HCT116 (cell line): ENCODE measurements around the gene HMGN2. TPM values are rescaled to one million over a fixed set of nuclear protein-coding genes. Genes with fewer than 3 reads are reported as not detected.
A peak's percentile ranks its signal among the peaks of the same experiment; 100 is the strongest.

ENCODE experiments used
- ATAC-seq: fragments of 200-7000 bp; cut with Tn5 transposase; 2 replicates; pipeline ENCODE4 v1.9.1; 2020; ENCODE audit warnings: mild to moderate bottlenecking, moderate library complexity
- BruUV-seq: library from RNA; stranded (reverse); fragments of 400-500 nt; replicated peaks from 2 replicates; lab custom pipeline; 2021; lab: Mats Ljungman, UMichigan
- CTCF ChIA-PET: fragments of 300-600 bp; sonication (Branson Sonifier 250); formaldehyde crosslinking; loops from one replicate; lab custom pipeline; 2021; ENCODE audit warnings: antibody characterized with exemption; lab: Charles Lee
- POLR2A ChIA-PET: fragments of 300-600, 350-600 bp; sonication (Branson Sonifier 250); formaldehyde crosslinking; loops from one replicate; lab custom pipeline; 2021; ENCODE audit warnings: antibody characterized with exemption; lab: Charles Lee
- RAD21 ChIA-PET, 2 experiments: fragments of 300-600 bp; sonication (Branson Sonifier 250); formaldehyde crosslinking; loops; one replicate each; lab custom pipeline; 2023; ENCODE audit warnings: low total read pairs in 2 of 2; ENCODE audit not compliant: uncharacterized antibody in 2 of 2, unreplicated experiment in 2 of 2, low non-redundant PET in 1 of 2; lab: Charles Lee
- DNase-seq: peaks from one replicate; pipeline ENCODE4 v3.0.0-alpha.2; 2010; ENCODE audit warnings: low read depth, low spot score
- H2AFZ ChIP-seq: fragments of 200-600 bp; shearing (Covaris generic), sonication (generic); 2 replicates; pipeline ENCODE4 v1.6.1; 2017; ENCODE audit warnings: low read depth, mixed run types, mixed read lengths, antibody characterized with exemption, low read length; ENCODE audit not compliant: poor library complexity, severe bottlenecking
- H3K27ac ChIP-seq: 2 replicates; pipeline ENCODE4 v1.5.1; 2012; ENCODE audit warnings: low read depth, low read length
- H3K27me3 ChIP-seq: fragments of 200-600 bp; sonication (generic); 2 replicates; pipeline ENCODE4 v1.6.1; 2016; ENCODE audit warnings: mixed run types, low read length, mixed read lengths; ENCODE audit not compliant: insufficient read depth
- H3K36me3 ChIP-seq, 2 experiments: fragments of 200-500 bp in 1 of 2; fragments of 200-600 bp in 1 of 2; sonication (Bioruptor generic) in 1 of 2; sonication (generic) in 1 of 2; 2 replicates each; pipeline versions ENCODE4 v1.5.1 to v1.6.1; 2014 to 2016; ENCODE audit warnings: low read length in 2 of 2, inconsistent platforms in 1 of 2, mixed read lengths in 1 of 2, mixed run types in 1 of 2; ENCODE audit not compliant: insufficient read depth in 2 of 2, control insufficient read depth in 1 of 2
- H3K4me1 ChIP-seq, 2 experiments: fragments of 200-600 bp in 1 of 2; sonication (generic) in 1 of 2; 2 replicates each; pipeline versions ENCODE4 v1.5.1 to v1.6.1; 2012 to 2017; ENCODE audit warnings: low read length in 2 of 2, inconsistent platforms in 1 of 2, mild to moderate bottlenecking in 1 of 2, mixed read lengths in 1 of 2, mixed run types in 1 of 2, moderate library complexity in 1 of 2; ENCODE audit not compliant: insufficient read depth in 2 of 2, control insufficient read depth in 1 of 2
- H3K4me2 ChIP-seq: fragments of 200-600 bp; sonication (generic); 2 replicates; pipeline ENCODE4 v1.6.1; 2017; ENCODE audit warnings: mixed run types, low read length, mixed read lengths
- H3K4me3 ChIP-seq, 2 experiments: fragments of 200-600 bp in 1 of 2; sonication (generic) in 1 of 2; replicated peaks in 1 of 2; 2 replicates each; pipeline ENCODE4 v1.5.1; 2011 to 2016; ENCODE audit warnings: low read length in 2 of 2, control low read depth in 1 of 2, low read depth in 1 of 2, mild to moderate bottlenecking in 1 of 2, mixed read lengths in 1 of 2, mixed run types in 1 of 2
- H3K79me2 ChIP-seq: fragments of 200-600 bp; sonication (generic); 2 replicates; pipeline ENCODE4 v1.6.1; 2017; ENCODE audit warnings: mild to moderate bottlenecking, mixed run types, low read length, moderate library complexity, mixed read lengths; ENCODE audit not compliant: insufficient read depth
- H3K9ac ChIP-seq: fragments of 200-600 bp; sonication (generic); 2 replicates; pipeline ENCODE4 v1.6.1; 2016; ENCODE audit warnings: low read length, mixed read lengths
- H3K9me2 ChIP-seq: fragments of 200-600 bp; sonication (generic), shearing (Covaris generic); 2 replicates; pipeline ENCODE4 v1.6.1; 2017; ENCODE audit warnings: mixed run types, mild to moderate bottlenecking, moderate library complexity; ENCODE audit not compliant: insufficient read depth
- H3K9me3 ChIP-seq, 2 experiments: fragments of 200-500 bp in 1 of 2; fragments of 200-600 bp in 1 of 2; sonication (Bioruptor generic) in 1 of 2; sonication (generic) in 1 of 2; 2 replicates each; pipeline ENCODE4 v1.6.1; 2014 to 2017; ENCODE audit warnings: low read length in 2 of 2, mixed read lengths in 2 of 2, inconsistent platforms in 1 of 2, low read depth in 1 of 2, mild to moderate bottlenecking in 1 of 2, mixed run types in 1 of 2, moderate library complexity in 1 of 2; ENCODE audit not compliant: control insufficient read depth in 1 of 2, insufficient read depth in 1 of 2
- H4K20me1 ChIP-seq: fragments of 200-600 bp; sonication (generic), shearing (Covaris generic); 2 replicates; pipeline ENCODE4 v1.6.1; 2017; ENCODE audit warnings: mixed run types, mild to moderate bottlenecking, moderate library complexity; ENCODE audit not compliant: insufficient read depth
- ATF3 ChIP-seq: IDR thresholded peaks from 2 replicates; pipeline ENCODE4 v1.6.1; 2012
- CBX3 ChIP-seq: IDR thresholded peaks from 2 replicates; pipeline ENCODE4 v1.6.1; 2012; ENCODE audit warnings: low read depth
- CEBPB ChIP-seq: IDR thresholded peaks from 2 replicates; pipeline ENCODE4 v1.6.1; 2012; ENCODE audit warnings: low read depth
- CTCF ChIP-seq, 3 experiments: fragments of 200-600 bp in 1 of 3; sonication (generic) in 1 of 3; IDR thresholded peaks in 2 of 3; conservative IDR thresholded peaks in 1 of 3; 2 replicates each; pipeline ENCODE4 v1.5.1; 2012 to 2017; ENCODE audit warnings: low read depth in 2 of 3, low read length in 2 of 3, antibody characterized with exemption in 1 of 3, borderline replicate concordance in 1 of 3, control low read depth in 1 of 3, mild to moderate bottlenecking in 1 of 3, mixed read lengths in 1 of 3, mixed run types in 1 of 3, moderate library complexity in 1 of 3; ENCODE audit not compliant: insufficient read depth in 1 of 3
- ELF1 ChIP-seq: IDR thresholded peaks from 2 replicates; pipeline ENCODE4 v1.6.1; 2012; ENCODE audit warnings: low read depth, borderline replicate concordance
- EZH2phosphoT487 ChIP-seq: fragments of 200-600 bp; IDR thresholded peaks from 2 replicates; pipeline ENCODE4 v1.6.1; 2018; ENCODE audit warnings: antibody characterized with exemption, borderline replicate concordance
- FOSL1 ChIP-seq: IDR thresholded peaks from 2 replicates; pipeline ENCODE4 v1.6.1; 2012; ENCODE audit warnings: low read depth
- JUND ChIP-seq: IDR thresholded peaks from 2 replicates; pipeline ENCODE4 v1.6.1; 2012
- MAX ChIP-seq: IDR thresholded peaks from 2 replicates; pipeline ENCODE4 v1.6.1; 2012
- POLR2A ChIP-seq: IDR thresholded peaks from 2 replicates; pipeline ENCODE4 v1.7.0; 2011; ENCODE audit warnings: borderline replicate concordance; ENCODE audit not compliant: insufficient read depth, insufficient read length; ENCODE audit errors: extremely low read depth
- POLR2AphosphoS5 ChIP-seq: IDR thresholded peaks from 2 replicates; pipeline ENCODE4 v1.6.1; 2011; ENCODE audit warnings: mild to moderate bottlenecking, low read depth, low read length, moderate library complexity
- RAD21 ChIP-seq: IDR thresholded peaks from 2 replicates; pipeline ENCODE4 v1.6.1; 2012; ENCODE audit warnings: low read depth, mild to moderate bottlenecking
- SP1 ChIP-seq: IDR thresholded peaks from 2 replicates; pipeline ENCODE4 v1.6.1; 2012; ENCODE audit warnings: low read depth
- SRF ChIP-seq: IDR thresholded peaks from 2 replicates; pipeline ENCODE4 v1.6.1; 2012; ENCODE audit warnings: low read depth
- TCF7L2 ChIP-seq: IDR thresholded peaks from 2 replicates; pipeline ENCODE4 v1.7.0; 2011; ENCODE audit warnings: borderline replicate concordance, inconsistent platforms; ENCODE audit not compliant: insufficient read depth, insufficient read length; ENCODE audit errors: extremely low read depth
- ZBTB33 ChIP-seq: IDR thresholded peaks from 2 replicates; pipeline ENCODE4 v1.6.1; 2011; ENCODE audit warnings: mild to moderate bottlenecking, low read length, moderate library complexity; ENCODE audit not compliant: insufficient replicate concordance; ENCODE audit errors: extremely low read depth
- ZNF274 ChIP-seq: fragments of 200-500 bp; sonication (Bioruptor generic); IDR thresholded peaks from 2 replicates; pipeline ENCODE4 v1.6.1; 2014; ENCODE audit warnings: mild to moderate bottlenecking, low read depth, low read length, inconsistent platforms
- intact Hi-C: fragments of 100-400 bp; cut with micrococcal nuclease; formaldehyde crosslinking; loops from 2 replicates; pipeline ENCODE4 v1.10.0; 2022
- total RNA-seq: library from RNA; stranded (reverse); gene quantifications from one replicate; pipeline ENCODE4 v1.2.1, GENCODE V29; 2021; ENCODE audit not compliant: unreplicated experiment

Gene HMGN2
- total RNA-seq, 1 experiment from 2014 or later, result 483 TPM

GRCh38 chr1:26516987-26517765 is 44.9 kb downstream of the HMGN2 start:
- ChIA-PET CTCF (interaction anchor here (0.8 kb wide), 1 partner anchor 17 kb away, joined by 3 read pairs; no protein-coding TSS in a partner anchor), POLR2A (no interaction called here), RAD21 (interaction anchor here in 1 of 2 experiments (0.7 kb wide), 1 partner anchor 236 kb away, joined by 4 read pairs; no protein-coding TSS in a partner anchor)
- no TSS peak for BruUV-seq
- no peaks in the 10 kb centered on the region for H3K9me2 ChIP-seq
- no peak overlapping the region for H3K4me3 ChIP-seq
- TF ChIP-seq FOSL1 (no peak), JUND (no peak), TCF7L2 (no peak), EZH2phosphoT487 (no peak), RAD21 (no peak), CEBPB (no peak), POLR2A (no peak), POLR2AphosphoS5 (no peak)
- no peaks in the 10 kb centered on the region for H4K20me1 ChIP-seq
- no peaks in the 10 kb centered on the region for H3K4me1 ChIP-seq
- H3K4me2 ChIP-seq, result no peak overlapping the region
- ATAC-seq (no peak), DNase-seq (no peak)
- H3K27ac ChIP-seq, result no peak overlapping the region
- H2AFZ ChIP-seq, result no peak overlapping the region
- H3K9ac ChIP-seq, result no peak overlapping the region
- intact Hi-C loops, result no loop called here
- H3K9me3 ChIP-seq, result no peaks in the 10 kb centered on the region
- H3K27me3 ChIP-seq, result no peaks in the 10 kb centered on the region
- no peaks in the 10 kb centered on the region for H3K36me3 ChIP-seq
- no peaks in the 10 kb centered on the region for H3K79me2 ChIP-seq

- no peak overlapping the region for H3K9ac ChIP-seq
- H3K79me2 ChIP-seq, result no peaks in the 10 kb centered on the region
- H3K27me3 ChIP-seq, result no peaks in the 10 kb centered on the region
- ChIA-PET RAD21 (interaction anchor here in 1 of 2 experiments (0.7 kb wide), 1 partner anchor 235 kb away, joined by 4 read pairs; no protein-coding TSS in a partner anchor), POLR2A (no interaction called here), CTCF (no interaction called here)
- H3K36me3 ChIP-seq, result no peaks in the 10 kb centered on the region
- intact Hi-C loops, result no loop called here
- no peak overlapping the region for H3K4me3 ChIP-seq
- ATAC-seq (no peak), DNase-seq (no peak)
- no peaks in the 10 kb centered on the region for H4K20me1 ChIP-seq
- no peak overlapping the region for H3K4me2 ChIP-seq
- no peak overlapping the region for H3K27ac ChIP-seq
- no peaks in the 10 kb centered on the region for H3K9me2 ChIP-seq
- no TSS peak for BruUV-seq
- H3K4me1 ChIP-seq, result no peaks in the 10 kb centered on the region
- no peaks in the 10 kb centered on the region for H3K9me3 ChIP-seq
- H2AFZ ChIP-seq, result peak overlapping the region; percentile 38
- TF ChIP-seq ELF1 (no peak), POLR2A (no peak), MAX (no peak), FOSL1 (no peak), CTCF (IDR thresholded peaks at IDR 0.05 in 2 of 3, conservative IDR thresholded peaks at IDR 0.05 in 1 of 3; ENCODE audit: borderline replicate concordance in 1 of 3, insufficient read depth in 1 of 3, low read depth in 2 of 3, low read length in 2 of 3) (no peak), JUND (no peak), CBX3 (no peak), ZNF274 (no peak), SP1 (no peak), ATF3 (no peak), SRF (no peak), ZBTB33 (no peak), POLR2AphosphoS5 (no peak)
Measured at GRCh38 chr1:26517766-26518049, 45.5 kb downstream of the HMGN2 start.
